Measurements from ENCODE around the gene ZFPM1.

GRCh38 chr16:88445583-88445960 is 7.5 kb upstream of the ZFPM1 start:
- TF ChIP-seq, protein P1, sequence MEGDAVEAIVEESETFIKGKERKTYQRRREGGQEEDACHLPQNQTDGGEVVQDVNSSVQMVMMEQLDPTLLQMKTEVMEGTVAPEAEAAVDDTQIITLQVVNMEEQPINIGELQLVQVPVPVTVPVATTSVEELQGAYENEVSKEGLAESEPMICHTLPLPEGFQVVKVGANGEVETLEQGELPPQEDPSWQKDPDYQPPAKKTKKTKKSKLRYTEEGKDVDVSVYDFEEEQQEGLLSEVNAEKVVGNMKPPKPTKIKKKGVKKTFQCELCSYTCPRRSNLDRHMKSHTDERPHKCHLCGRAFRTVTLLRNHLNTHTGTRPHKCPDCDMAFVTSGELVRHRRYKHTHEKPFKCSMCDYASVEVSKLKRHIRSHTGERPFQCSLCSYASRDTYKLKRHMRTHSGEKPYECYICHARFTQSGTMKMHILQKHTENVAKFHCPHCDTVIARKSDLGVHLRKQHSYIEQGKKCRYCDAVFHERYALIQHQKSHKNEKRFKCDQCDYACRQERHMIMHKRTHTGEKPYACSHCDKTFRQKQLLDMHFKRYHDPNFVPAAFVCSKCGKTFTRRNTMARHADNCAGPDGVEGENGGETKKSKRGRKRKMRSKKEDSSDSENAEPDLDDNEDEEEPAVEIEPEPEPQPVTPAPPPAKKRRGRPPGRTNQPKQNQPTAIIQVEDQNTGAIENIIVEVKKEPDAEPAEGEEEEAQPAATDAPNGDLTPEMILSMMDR (IDR thresholded peaks at IDR 0.05; ENCODE audit: insufficient read depth, low read length, poor library complexity, severe bottlenecking): no peak
- TF ChIP-seq EZH2phosphoT487 (conservative IDR thresholded peaks at IDR 0.05; ENCODE audit: low read length): no peak

All from SU-DHL-6 (cell line).